Mesodermal cell (in vitro differentiated cells): ENCODE data around the gene WBP11.
A peak's percentile ranks its signal among the peaks of the same experiment; 100 is the strongest.

Experiments
- H3K27ac ChIP-seq: 2 replicates; pipeline ENCODE4 v1.7.0; 2013; ENCODE audit warnings: mild to moderate bottlenecking, low read depth, low read length, moderate library complexity; ENCODE audit not compliant: severe bottlenecking
- H3K36me3 ChIP-seq: 2 replicates; pipeline ENCODE4 v1.7.1; 2013; ENCODE audit warnings: mild to moderate bottlenecking, low read length, moderate library complexity; ENCODE audit not compliant: control insufficient read depth, insufficient read depth
- H3K4me1 ChIP-seq: one replicate; pipeline ENCODE4 v1.7.1; 2013; ENCODE audit warnings: mild to moderate bottlenecking, low read length; ENCODE audit not compliant: insufficient read depth, control insufficient read depth, poor library complexity, severe bottlenecking
- H3K4me3 ChIP-seq: 2 replicates; pipeline ENCODE4 v1.7.0; 2013; ENCODE audit warnings: low read length, control low read depth, mild to moderate bottlenecking; ENCODE audit not compliant: insufficient read depth, poor library complexity, severe bottlenecking; ENCODE audit errors: extremely low read depth
- H3K9me3 ChIP-seq: 2 replicates; pipeline ENCODE4 v1.7.1; 2013; ENCODE audit warnings: mild to moderate bottlenecking, low read length, moderate library complexity; ENCODE audit not compliant: control insufficient read depth
- WGBS, 2 experiments: methylation state at CpG; one replicate each; pipeline ENCODE4 v1.1.5; 2013; ENCODE audit warnings: missing lambda C conversion rate in 2 of 2; ENCODE audit not compliant: insufficient coverage in 2 of 2; 5-methylcytosine and 5-hydroxymethylcytosine counted together

The WBP11 gene

GRCh38 chr12:14841761-14842160 lies 38.5 kb upstream of the WBP11 start:
- H3K36me3 ChIP-seq, result peaks cover 15% of the 10 kb centered on the region
- H3K9me3 ChIP-seq, result no peaks in the 10 kb centered on the region
- no peak overlapping the region for H3K4me3 ChIP-seq
- peaks cover 20% of the 10 kb centered on the region for H3K4me1 ChIP-seq
- 64 to 86% methylated on average over 2 to 3 of the region's 3 CpGs for WGBS, 2 experiments
- H3K27ac ChIP-seq, result peak overlapping the region; percentile 30

GRCh38 chr12:14840616-14841015 lies 37.3 kb upstream of the WBP11 start:
- Histone ChIP-seq H3K9me3 (no peaks in the 10 kb centered on the region), H3K4me3 (no peak overlapping the region), H3K36me3 (peaks cover 15% of the 10 kb centered on the region), H3K4me1 (peaks cover 26% of the 10 kb centered on the region), H3K27ac (no peak overlapping the region)
- 83 to 100% methylated on average over 1 to 2 of the region's 4 CpGs for WGBS, 2 experiments

- H3K27ac ChIP-seq, result no peak overlapping the region
- H3K4me1 ChIP-seq, result peaks cover 34% of the 10 kb centered on the region
- peaks cover 15% of the 10 kb centered on the region for H3K36me3 ChIP-seq
- H3K9me3 ChIP-seq, result no peaks in the 10 kb centered on the region
- no CpG with 5 or more reads among the region's 1 CpG for WGBS, 2 experiments
- H3K4me3 ChIP-seq, result no peak overlapping the region
Measured at GRCh38 chr12:14839262-14839661, 36.0 kb upstream of the WBP11 start.

- Histone ChIP-seq H3K4me1 (peaks cover 32% of the 10 kb centered on the region), H3K9me3 (no peaks in the 10 kb centered on the region), H3K27ac (peak overlapping the region; percentile 98), H3K4me3 (no peak overlapping the region), H3K36me3 (peaks cover 15% of the 10 kb centered on the region)
- WGBS, 2 experiments, result 79% methylated on average over 3 to 4 of the region's 7 CpGs
Measured at GRCh38 chr12:14836336-14837210, 33.3 kb upstream of the WBP11 start.

- peak overlapping the region; percentile 98 for H3K27ac ChIP-seq
- no peaks in the 10 kb centered on the region for H3K9me3 ChIP-seq
- peaks cover 6% of the 10 kb centered on the region for H3K36me3 ChIP-seq
- H3K4me1 ChIP-seq, result peaks cover 29% of the 10 kb centered on the region
- H3K4me3 ChIP-seq, result no peak overlapping the region
Measured at GRCh38 chr12:14834509-14834908, 31.2 kb upstream of the WBP11 start.

- peaks cover 3% of the 10 kb centered on the region for H3K36me3 ChIP-seq
- WGBS, 2 experiments, result 83 to 86% methylated on average over 1 of the region's 1 CpG
- H3K27ac ChIP-seq, result peak overlapping the region; percentile 98
- peaks cover 29% of the 10 kb centered on the region for H3K4me1 ChIP-seq
- H3K4me3 ChIP-seq, result no peak overlapping the region
- H3K9me3 ChIP-seq, result no peaks in the 10 kb centered on the region
Measured at GRCh38 chr12:14833952-14834351, 30.7 kb upstream of the WBP11 start.

GRCh38 chr12:14833336-14833735 lies 30.1 kb upstream of the WBP11 start:
- WGBS, 2 experiments, result 100% methylated on average over 1 of the region's 3 CpGs; no CpG with 5 or more reads in 1 of the 2 experiments
- peaks cover 29% of the 10 kb centered on the region for H3K4me1 ChIP-seq
- no peak overlapping the region for H3K4me3 ChIP-seq
- H3K36me3 ChIP-seq, result peaks cover 3% of the 10 kb centered on the region
- H3K9me3 ChIP-seq, result no peaks in the 10 kb centered on the region
- H3K27ac ChIP-seq, result peak overlapping the region; percentile 98

- H3K4me3 ChIP-seq, result no peak overlapping the region
- H3K36me3 ChIP-seq, result no peaks in the 10 kb centered on the region
- peaks cover 11% of the 10 kb centered on the region for H3K4me1 ChIP-seq
- no peak overlapping the region for H3K27ac ChIP-seq
- H3K9me3 ChIP-seq, result no peaks in the 10 kb centered on the region
Measured at GRCh38 chr12:14828892-14829291, 25.6 kb upstream of the WBP11 start.

GRCh38 chr12:14827043-14827442 lies 23.8 kb upstream of the WBP11 start:
- peaks cover 4% of the 10 kb centered on the region for H3K4me1 ChIP-seq
- no peak overlapping the region for H3K4me3 ChIP-seq
- H3K9me3 ChIP-seq, result no peaks in the 10 kb centered on the region
- H3K36me3 ChIP-seq, result no peaks in the 10 kb centered on the region
- 100% methylated on average over 1 to 2 of the region's 2 CpGs for WGBS, 2 experiments
- H3K27ac ChIP-seq, result no peak overlapping the region

- WGBS, 2 experiments, result 86 to 99% methylated on average over 4 to 5 of the region's 5 CpGs
- peaks cover 4% of the 10 kb centered on the region for H3K4me1 ChIP-seq
- H3K4me3 ChIP-seq, result no peak overlapping the region
- no peak overlapping the region for H3K27ac ChIP-seq
- H3K9me3 ChIP-seq, result no peaks in the 10 kb centered on the region
- H3K36me3 ChIP-seq, result no peaks in the 10 kb centered on the region
Measured at GRCh38 chr12:14826491-14826890, 23.2 kb upstream of the WBP11 start.

GRCh38 chr12:14825256-14825655 lies 22.0 kb upstream of the WBP11 start:
- Histone ChIP-seq H3K4me3 (no peak overlapping the region), H3K36me3 (no peaks in the 10 kb centered on the region), H3K9me3 (no peaks in the 10 kb centered on the region), H3K27ac (no peak overlapping the region), H3K4me1 (peaks cover 4% of the 10 kb centered on the region)
